ENCODE measurements around the gene HBA2. TPM values are rescaled to one million over a fixed set of nuclear protein-coding genes. Genes with fewer than 3 reads are reported as not detected.
"Not testable (repeated sequence)": the region's sequence is repeated elsewhere in the genome, so short reads cannot be mapped to it uniquely, and the experiment has no call there.

Gene HBA2
- total RNA-seq, 2 donors from 2014 or later, result 750 to 2,679 TPM

- intact Hi-C loops (cut with DNase I), result loop anchor here in 1 of 2 donors (1.0 kb wide), 1 partner anchor 20 kb away; no protein-coding TSS in a partner anchor
- DNase-seq (ENCODE audit: low spot score), result not testable (repeated sequence)
Observed at GRCh38 chr16:153550-154216, 19.0 kb upstream of the HBA2 start.

DNA sequence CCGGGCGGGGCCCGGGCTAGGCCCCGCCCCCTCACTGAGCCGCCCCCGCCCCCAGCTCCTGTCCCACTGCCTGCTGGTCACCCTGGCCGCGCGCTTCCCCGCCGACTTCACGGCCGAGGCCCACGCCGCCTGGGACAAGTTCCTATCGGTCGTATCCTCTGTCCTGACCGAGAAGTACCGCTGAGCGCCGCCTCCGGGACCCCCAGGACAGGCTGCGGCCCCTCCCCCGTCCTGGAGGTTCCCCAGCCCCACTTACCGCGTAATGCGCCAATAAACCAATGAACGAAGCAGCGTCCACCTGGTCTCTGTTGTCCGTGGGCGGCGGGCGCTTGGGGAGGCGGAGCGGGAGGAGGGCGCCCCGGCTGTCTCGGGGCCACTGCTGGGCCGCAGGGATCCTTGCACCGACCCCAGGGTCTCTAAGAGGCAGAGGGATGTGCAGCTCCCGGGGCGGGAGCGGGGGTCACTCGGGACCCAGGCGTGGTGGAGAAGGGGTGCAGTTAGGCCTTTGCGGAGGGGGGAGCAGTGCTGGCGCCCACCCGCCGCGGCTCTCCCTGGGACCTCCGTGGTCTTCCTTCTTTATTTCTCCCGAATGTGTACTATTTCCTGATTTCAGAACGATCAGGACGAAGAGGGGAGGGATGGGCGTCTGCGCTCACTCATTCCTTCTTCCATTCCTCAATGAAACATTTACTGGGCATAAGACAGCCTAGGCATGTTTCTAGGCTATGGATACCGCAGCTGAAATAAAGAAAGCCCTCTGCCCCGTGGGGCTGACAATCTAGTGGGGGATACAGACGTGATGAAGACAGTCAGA, 18.3 kb upstream of the HBA2 start:
- DNase-seq (ENCODE audit: low spot score), result peak; percentile 63
- intact Hi-C loops (cut with DNase I), result loop anchor here in 1 of 2 donors (1.0 kb wide), 1 partner anchor 21 kb away; no protein-coding TSS in a partner anchor

DNA sequence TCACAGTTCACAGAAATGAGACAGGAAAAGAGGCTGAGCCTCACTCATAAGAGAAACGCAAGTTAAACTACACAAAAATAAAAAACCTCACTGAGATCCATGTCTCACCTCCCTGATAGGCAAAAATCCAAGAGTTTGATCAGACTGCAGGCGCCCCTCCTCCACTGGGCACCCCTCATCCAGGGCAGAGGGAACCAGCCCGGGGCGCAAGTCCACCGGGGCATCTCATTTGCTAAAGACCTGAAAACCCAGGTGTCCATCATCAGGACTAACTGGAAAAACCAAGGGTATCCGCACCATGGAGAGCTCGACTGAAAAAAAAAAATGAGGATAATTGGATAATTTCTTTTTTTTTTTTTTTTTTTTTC, 17.7 kb upstream of the HBA2 start:
- intact Hi-C loops (cut with DNase I), result no loop called here
- DNase-seq (ENCODE audit: low spot score), result peak; percentile 60

- peak; percentile 44 for DNase-seq (ENCODE audit: low spot score)
Observed at GRCh38 chr16:159136-159849, 13.4 kb upstream of the HBA2 start.

GRCh38 chr16:160242-160641, 12.4 kb upstream of the HBA2 start:
- intact Hi-C loops (cut with DNase I), result not testable (repeated sequence)
- DNase-seq (ENCODE audit: low spot score), result peak; percentile 31

More at GRCh38 chr16:159136-159849, 13.4 kb upstream of the HBA2 start:
- intact Hi-C loops (cut with DNase I), result no loop called here

- intact Hi-C loops (cut with DNase I), result no loop called here
- peak; percentile 62 for DNase-seq (ENCODE audit: low spot score)
Observed at GRCh38 chr16:160691-161190, 11.9 kb upstream of the HBA2 start.

DNA sequence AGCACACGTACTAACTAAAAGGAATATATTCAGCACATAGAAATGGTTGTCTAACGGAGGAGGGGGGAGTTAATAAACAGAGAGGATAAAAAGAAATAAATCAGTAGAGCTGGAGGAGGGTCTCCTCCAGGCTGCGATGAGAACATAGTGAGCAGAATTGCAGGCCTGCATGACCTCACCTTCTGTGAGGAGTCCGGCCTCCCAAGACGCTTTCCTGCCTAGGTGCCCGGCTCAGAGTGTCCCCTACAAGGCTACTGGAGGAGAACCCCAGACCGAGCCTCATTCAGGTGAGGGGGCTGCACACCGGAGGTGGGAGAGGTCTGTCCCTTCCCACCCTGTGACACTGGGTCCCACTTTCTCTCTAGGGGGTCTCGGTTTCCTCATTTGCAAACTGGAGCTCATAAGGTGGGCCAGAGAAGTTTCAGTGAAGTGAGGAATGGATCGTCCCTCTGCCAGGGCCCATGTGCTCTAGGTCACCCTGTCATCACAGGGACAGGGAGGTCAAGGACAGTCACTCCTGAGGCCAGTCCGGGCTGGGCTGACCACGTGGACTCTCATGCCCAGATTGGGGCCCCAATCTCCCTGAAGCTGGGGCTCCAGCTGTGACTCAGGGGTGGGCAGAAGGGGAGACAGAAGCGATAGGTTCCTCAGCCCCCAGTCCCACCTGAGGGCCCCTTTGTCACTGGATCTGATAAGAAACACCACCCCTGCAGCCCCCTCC, 10.2 kb upstream of the HBA2 start:
- intact Hi-C loops (cut with DNase I), result no loop called here
- DNase-seq (ENCODE audit: low spot score), result no peak

DNA sequence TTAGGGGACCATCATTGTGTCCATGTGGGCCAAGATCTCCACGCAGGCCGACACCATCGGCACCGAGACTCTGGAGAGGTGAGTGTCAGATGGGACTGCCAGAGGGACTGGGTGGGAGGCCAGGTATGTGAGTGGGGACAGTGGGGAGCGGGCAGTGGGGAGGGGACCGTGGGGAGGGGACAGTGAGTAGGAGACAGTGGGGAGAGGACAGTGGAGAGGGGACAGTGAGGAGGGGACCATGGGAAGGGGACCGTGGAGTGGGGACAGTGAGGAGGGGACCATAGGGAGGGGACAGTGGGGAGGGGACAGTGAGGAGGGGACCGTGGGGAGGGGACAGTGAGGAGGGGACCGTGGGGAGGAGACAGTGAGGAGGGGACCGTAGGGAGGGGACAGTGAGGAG, 9.5 kb upstream of the HBA2 start:
- intact Hi-C loops (cut with DNase I); DNase-seq (ENCODE audit: low spot score): not testable (repeated sequence)

DNA sequence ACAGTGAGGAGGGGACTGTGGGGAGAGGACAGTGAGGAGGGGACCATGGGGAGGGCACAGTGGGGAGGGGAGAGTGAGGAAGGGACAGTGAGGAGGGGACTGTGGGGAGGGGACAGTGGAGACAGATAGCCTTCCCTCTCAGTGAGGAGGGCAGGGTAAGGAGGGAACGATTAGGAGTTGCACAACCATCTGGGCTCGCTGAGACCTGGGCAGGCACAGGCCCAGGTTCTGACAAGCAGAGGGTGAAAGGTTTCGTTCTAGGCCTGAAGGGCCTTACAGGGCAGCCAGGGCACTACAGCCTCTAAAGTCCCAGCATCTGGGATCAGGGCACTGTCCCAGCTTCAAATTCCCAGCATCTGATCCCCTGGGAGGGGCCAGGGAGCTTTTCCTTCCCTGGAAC, 9.0 kb upstream of the HBA2 start:
- intact Hi-C loops (cut with DNase I); DNase-seq (ENCODE audit: low spot score): not testable (repeated sequence)

DNA sequence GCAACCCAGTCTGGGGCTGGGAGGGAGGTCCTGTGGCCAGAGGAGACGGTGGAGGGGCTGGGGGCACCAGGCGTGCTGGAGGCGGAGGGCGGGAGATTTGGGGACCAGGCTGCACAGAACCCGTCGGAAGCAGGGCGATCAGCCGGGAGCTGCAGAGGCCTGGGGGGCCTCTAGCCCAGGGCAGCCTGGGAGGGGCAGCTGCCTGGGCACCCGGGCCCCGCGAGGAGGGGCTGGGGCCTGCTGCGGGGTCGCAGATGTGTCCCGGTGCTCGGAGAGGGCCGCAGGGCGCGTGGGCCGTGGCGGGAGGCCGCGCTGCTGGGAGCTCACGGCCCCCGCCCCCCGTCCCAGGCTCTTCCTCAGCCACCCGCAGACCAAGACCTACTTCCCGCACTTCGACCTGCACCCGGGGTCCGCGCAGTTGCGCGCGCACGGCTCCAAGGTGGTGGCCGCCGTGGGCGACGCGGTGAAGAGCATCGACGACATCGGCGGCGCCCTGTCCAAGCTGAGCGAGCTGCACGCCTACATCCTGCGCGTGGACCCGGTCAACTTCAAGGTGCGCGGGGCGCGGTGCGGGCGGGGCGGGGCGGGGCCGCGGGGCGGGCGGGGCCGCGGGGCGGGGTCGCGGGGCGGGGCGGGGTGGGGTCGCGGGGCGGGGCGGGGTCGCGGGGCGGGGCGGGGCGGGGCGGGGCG, 8.4 kb upstream of the HBA2 start:
- DNase-seq (ENCODE audit: low spot score); intact Hi-C loops (cut with DNase I): not testable (repeated sequence)

- intact Hi-C loops (cut with DNase I), result no loop called here
- DNase-seq (ENCODE audit: low spot score), result no peak
Observed at GRCh38 chr16:164827-165538, 7.7 kb upstream of the HBA2 start.

GRCh38 chr16:165539-166374, 6.9 kb upstream of the HBA2 start, which contains the start of gene HBM:
HBM (plus strand) TSS chr16:165978; CDS start chr16:165998, 20 bp downstream.
- intact Hi-C loops (cut with DNase I), result no loop called here
- no peak for DNase-seq (ENCODE audit: low spot score)

GRCh38 chr16:166375-167121, 6.1 kb upstream of the HBA2 start:
- no peak for DNase-seq (ENCODE audit: low spot score)
- intact Hi-C loops (cut with DNase I), result no loop called here

DNA sequence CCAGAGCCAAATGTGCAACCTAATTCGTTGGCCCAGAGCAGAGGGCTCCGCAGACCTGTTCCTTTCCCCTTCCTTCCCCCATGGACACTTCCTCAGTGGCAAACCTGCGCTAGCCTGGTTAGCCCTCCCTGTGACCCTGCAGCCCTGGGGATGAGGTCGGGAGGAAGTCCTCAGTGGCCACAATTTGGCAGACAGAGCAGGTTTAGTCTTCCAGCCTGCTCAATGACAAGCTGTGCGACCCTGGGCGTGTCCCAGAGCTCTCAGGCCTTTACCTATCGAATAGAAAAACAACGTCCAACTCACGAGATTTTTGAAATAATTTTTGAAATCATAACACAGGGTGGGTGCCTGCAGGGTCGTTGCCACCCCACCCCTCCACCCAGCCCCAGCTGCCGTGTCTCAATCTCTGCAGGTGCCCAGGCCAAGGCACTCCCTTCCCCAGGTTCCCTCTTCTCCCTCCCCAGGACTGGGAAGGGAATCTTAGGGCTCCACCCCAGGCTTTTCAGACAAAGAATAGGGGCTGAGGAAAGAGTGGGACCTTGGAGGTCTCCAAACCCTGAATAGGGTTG, 5.5 kb upstream of the HBA2 start:
- intact Hi-C loops (cut with DNase I), result no loop called here
- DNase-seq (ENCODE audit: low spot score), result no peak

GRCh38 chr16:168424-168823, 4.3 kb upstream of the HBA2 start:
- intact Hi-C loops (cut with DNase I), result no loop called here
- no peak for DNase-seq (ENCODE audit: low spot score)

GRCh38 chr16:169014-169413, 3.7 kb upstream of the HBA2 start:
- DNase-seq (ENCODE audit: low spot score), result no peak
- intact Hi-C loops (cut with DNase I), result no loop called here

Measured in posterior vena cava (tissue), 2 donors.